GM12878 (cell line): ENCODE results near the gene FGF13. TPM values are rescaled to one million over a fixed set of nuclear protein-coding genes. Genes with fewer than 3 reads are reported as not detected.

Source experiments
- ATAC-seq: fragments of 200-7000 bp; cut with Tn5 transposase; 3 replicates; pipeline ENCODE4 v1.9.1; 2020; ENCODE audit warnings: mild to moderate bottlenecking, moderate library complexity
- BruUV-seq: library from RNA; stranded (reverse); fragments of 400-500 nt; replicated peaks from 2 replicates; lab custom pipeline; 2021; lab: Mats Ljungman, UMichigan
- CTCF ChIA-PET: fragments of 300-600 bp; sonication (Branson Sonifier 250); formaldehyde crosslinking; extraction: SDS; loops from one replicate; lab custom pipeline; 2021; ENCODE audit warnings: inconsistent platforms; lab: Yijun Ruan, JAX
- POLR2A ChIA-PET: fragments of 350-600 bp; formaldehyde crosslinking; extraction: SDS; loops from one replicate; lab custom pipeline; 2021; ENCODE audit warnings: inconsistent platforms; lab: Charles Lee
- RAD21 ChIA-PET: fragments of 300-600 bp; sonication (Branson Sonifier 250); formaldehyde crosslinking; loops from one replicate; lab custom pipeline; 2023; ENCODE audit warnings: antibody characterized with exemption; ENCODE audit not compliant: unreplicated experiment; lab: Charles Lee
- SMC1A ChIA-PET: fragments of 300-600 bp; sonication (Branson Sonifier 250); formaldehyde crosslinking; loops from one replicate; lab custom pipeline; 2023; ENCODE audit not compliant: unreplicated experiment, uncharacterized antibody; lab: Charles Lee
- DNase-seq: peaks from one replicate; pipeline ENCODE4 v3.0.0-alpha.2; 2011; ENCODE audit warnings: low read depth, low spot score
- FAIRE-seq: peaks from 3 replicates; lab custom pipeline; 2011; peaks lifted over from hg19 to GRCh38; lab: Jason Lieb, UNC
- H2AFZ ChIP-seq: 2 replicates; pipeline ENCODE4 v1.6.0; 2011; ENCODE audit warnings: low read depth, low read length, control low read depth; ENCODE audit not compliant: control insufficient read depth
- H3K27ac ChIP-seq: 2 replicates; pipeline ENCODE4 v1.5.1; 2011; ENCODE audit warnings: control low read depth; ENCODE audit not compliant: control insufficient read depth, insufficient read depth
- H3K27me3 ChIP-seq, 2 experiments: replicated peaks in 1 of 2; 2 replicates each; pipeline versions ENCODE4 v1.6.0 to v1.6.1; 2011; ENCODE audit warnings: low read length in 1 of 2; ENCODE audit not compliant: control insufficient read depth in 2 of 2, insufficient read depth in 2 of 2
- H3K36me3 ChIP-seq, 2 experiments: 2 replicates each; pipeline ENCODE4 v1.5.1; 2011; ENCODE audit warnings: low read length in 1 of 2; ENCODE audit not compliant: control insufficient read depth in 2 of 2, insufficient read depth in 2 of 2
- H3K4me1 ChIP-seq: 2 replicates; pipeline ENCODE4 v1.6.1; 2011; ENCODE audit warnings: mild to moderate bottlenecking, low read length, moderate library complexity, mixed read lengths; ENCODE audit not compliant: control insufficient read depth, insufficient read depth
- H3K4me2 ChIP-seq: 2 replicates; pipeline ENCODE4 v1.6.0; 2011; ENCODE audit warnings: control low read depth; ENCODE audit not compliant: control insufficient read depth, insufficient read depth
- H3K4me3 ChIP-seq: fragments of 200-600 bp; sonication (generic); 2 replicates; pipeline ENCODE4 v1.5.1; 2016
- H3K79me2 ChIP-seq: 2 replicates; pipeline ENCODE4 v1.6.0; 2011; ENCODE audit warnings: low read length; ENCODE audit not compliant: control insufficient read depth, insufficient read depth
- H3K9ac ChIP-seq: 2 replicates; pipeline ENCODE4 v1.8.0; 2011; ENCODE audit warnings: low read length, control low read depth, mixed read lengths; ENCODE audit not compliant: control insufficient read depth, insufficient read depth
- H3K9me3 ChIP-seq: replicated peaks from 3 replicates; pipeline ENCODE4 v1.5.1; 2011; ENCODE audit warnings: mild to moderate bottlenecking, low read length; ENCODE audit not compliant: control insufficient read depth, insufficient read depth
- H4K20me1 ChIP-seq: 2 replicates; pipeline ENCODE4 v1.6.0; 2011; ENCODE audit not compliant: control insufficient read depth, insufficient read depth
- DPF2 ChIP-seq: fragments of 450-650 bp; IDR thresholded peaks from 2 replicates; pipeline ENCODE4 v1.6.1; 2017; ENCODE audit warnings: mild to moderate bottlenecking
- IKZF2 ChIP-seq, 2 experiments: fragments of 450-650 bp; IDR thresholded peaks; 2 replicates each; pipeline ENCODE4 v1.6.1; 2017; ENCODE audit warnings: mild to moderate bottlenecking in 2 of 2, moderate library complexity in 2 of 2
- MTA2 ChIP-seq: fragments of 450-650 bp; IDR thresholded peaks from 2 replicates; pipeline ENCODE4 v1.6.1; 2016; ENCODE audit warnings: low read depth, mild to moderate bottlenecking, moderate library complexity
- MYB ChIP-seq: fragments of 150-350 bp; IDR thresholded peaks from 2 replicates; pipeline ENCODE4 v1.6.1; 2014; ENCODE audit warnings: mild to moderate bottlenecking, low read depth, low read length, borderline replicate concordance
- MYC ChIP-seq: IDR thresholded peaks from 2 replicates; pipeline ENCODE4 v1.6.1; 2011; ENCODE audit warnings: mild to moderate bottlenecking, low read length, moderate library complexity, inconsistent platforms; ENCODE audit not compliant: insufficient read depth, insufficient replicate concordance, insufficient read length, severe bottlenecking
- NFYB ChIP-seq: IDR thresholded peaks from 2 replicates; pipeline ENCODE4 v1.6.1; 2011; ENCODE audit warnings: low read depth, mild to moderate bottlenecking, low read length, improper control_type of control experiment, moderate library complexity; ENCODE audit not compliant: insufficient read depth
- NR2C1 ChIP-seq: fragments of 450-650 bp; IDR thresholded peaks from 2 replicates; pipeline ENCODE4 v1.6.1; 2017; ENCODE audit warnings: antibody characterized with exemption, mild to moderate bottlenecking, moderate library complexity
- SMAD5 ChIP-seq: IDR thresholded peaks from 2 replicates; pipeline ENCODE4 v1.6.1; 2016; ENCODE audit warnings: antibody characterized with exemption, low read depth
- WRNIP1 ChIP-seq: IDR thresholded peaks from 2 replicates; pipeline ENCODE4 v1.6.1; 2011; ENCODE audit warnings: low read depth, low read length, improper control_type of control experiment, borderline replicate concordance
- WGBS: methylation state at CpG from one replicate; pipeline ENCODE4 v1.1.6; 2016; ENCODE audit warnings: low lambda C conversion rate; ENCODE audit not compliant: insufficient replicate concordance, insufficient coverage; ENCODE audit errors: missing lambda C conversion rate; 5-methylcytosine and 5-hydroxymethylcytosine counted together
- in situ Hi-C: fragments of 300-500 bp; cut with MboI; formaldehyde crosslinking; loops from 9 replicates; pipeline ENCODE4 v1.14.3; 2018; ENCODE audit warnings: mixed read lengths
- intact Hi-C: fragments of 100-400 bp; cut with micrococcal nuclease; formaldehyde crosslinking; loops from one replicate; pipeline ENCODE4 v1.14.2; 2022; ENCODE audit not compliant: unreplicated experiment
- polyA plus RNA-seq, 11 experiments: library from polyadenylated mRNA; depleted of rRNA in 4 of 11; unstranded in 6 of 11; stranded (reverse) in 5 of 11; fragments of >200 nt; fragmentation: Nextera tagmentation in 4 of 11; fragmentation: Illumina TruSeq in 1 of 11; extraction: Ambion mirVana in 4 of 11; extraction: Trizol in 1 of 11; gene quantifications; 1 replicate in 1 of 11; 2 replicates in 10 of 11; pipeline versions ENCODE4 v1.2.1 to v1.2.3, GENCODE V29; 2011 to 2016; ENCODE audit warnings: inconsistent platforms in 2 of 11, missing spikeins in 2 of 11, low read depth in 1 of 11
- total RNA-seq, 4 experiments: library from RNA; depleted of rRNA in 3 of 4; stranded (reverse); fragments of >200 nt in 3 of 4; fragmentation: Illumina TruSeq in 1 of 4; extraction: Trizol in 1 of 4; gene quantifications; 2 replicates each; pipeline versions ENCODE4 v1.2.1 to v1.2.3, GENCODE V29; 2013 to 2021
- TF ChIP-seq, protein P1 (sequence below): fragments of 450-650 bp; IDR thresholded peaks from 2 replicates; pipeline ENCODE4 v1.6.1; 2017; ENCODE audit warnings: mild to moderate bottlenecking, moderate library complexity
- TF ChIP-seq, protein P2 (sequence below): IDR thresholded peaks from 2 replicates; pipeline ENCODE4 v1.6.1; 2012; ENCODE audit warnings: low read depth, low read length, improper control_type of control experiment
- TF ChIP-seq, protein P3 (sequence below): fragments of 450-650 bp; IDR thresholded peaks from 2 replicates; pipeline ENCODE4 v1.6.1; 2018; ENCODE audit warnings: borderline replicate concordance, mild to moderate bottlenecking; ENCODE audit not compliant: partially characterized antibody

FGF13 gene
- total and polyA plus RNA-seq, 10 of the 15 experiments (the other 5 are each of a cell fraction or from before 2014, with no cell fraction given), result 0.08 to 0.68 (median 0.28) TPM; not detected in 1

DNA sequence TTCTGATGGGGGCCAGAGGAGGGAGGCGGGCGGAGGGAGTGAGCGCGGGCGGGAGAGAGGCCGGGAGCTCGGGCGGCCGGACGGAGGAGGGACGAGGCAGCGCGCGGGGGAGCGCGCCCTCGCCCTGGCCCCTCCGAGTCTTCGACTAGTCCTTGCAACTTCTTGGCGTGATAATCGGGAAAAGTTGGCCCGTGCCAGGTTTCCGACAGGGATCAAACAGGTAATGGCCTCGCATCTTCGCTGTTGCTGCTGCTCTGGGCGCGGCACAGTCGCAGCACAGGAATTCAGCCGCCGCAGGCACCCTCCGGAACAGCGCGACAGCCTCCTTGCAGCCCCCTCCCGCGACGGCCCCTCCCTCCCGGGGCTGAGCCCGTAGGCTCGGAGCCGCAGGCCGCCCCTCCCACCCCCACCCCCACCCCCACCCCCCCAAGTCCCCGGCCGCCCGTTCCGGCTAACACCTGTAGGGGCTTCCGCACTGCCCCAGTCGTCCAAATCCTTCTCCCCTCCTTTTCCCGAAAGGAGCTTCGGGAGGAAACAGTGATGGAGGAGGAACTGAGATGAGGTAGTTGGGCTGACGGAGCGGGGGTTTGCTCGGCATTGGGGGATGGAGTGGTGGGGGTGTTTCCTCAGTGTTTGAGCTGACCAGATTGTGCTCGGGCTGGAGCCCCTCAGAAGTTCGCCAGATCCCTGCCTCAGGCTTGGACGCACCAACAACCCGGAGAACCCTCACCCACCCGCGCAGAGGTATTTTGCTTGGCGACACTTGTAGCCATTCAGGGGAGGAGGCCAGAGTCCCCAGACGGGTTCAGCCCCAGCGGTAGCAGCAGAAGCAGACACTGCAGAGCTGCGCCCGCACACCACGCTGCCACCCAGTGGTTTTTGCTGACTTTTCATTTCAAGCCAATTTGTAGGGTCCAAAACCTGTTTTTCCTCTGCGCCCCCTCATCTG is at the start of gene FGF13 (continued):
- no peak for TF ChIP-seq NR2C1
- TF ChIP-seq DPF2, result no peak
- TF ChIP-seq MYC, result no peak
- TF ChIP-seq, all 136 proteins: peak for 0

DNA sequence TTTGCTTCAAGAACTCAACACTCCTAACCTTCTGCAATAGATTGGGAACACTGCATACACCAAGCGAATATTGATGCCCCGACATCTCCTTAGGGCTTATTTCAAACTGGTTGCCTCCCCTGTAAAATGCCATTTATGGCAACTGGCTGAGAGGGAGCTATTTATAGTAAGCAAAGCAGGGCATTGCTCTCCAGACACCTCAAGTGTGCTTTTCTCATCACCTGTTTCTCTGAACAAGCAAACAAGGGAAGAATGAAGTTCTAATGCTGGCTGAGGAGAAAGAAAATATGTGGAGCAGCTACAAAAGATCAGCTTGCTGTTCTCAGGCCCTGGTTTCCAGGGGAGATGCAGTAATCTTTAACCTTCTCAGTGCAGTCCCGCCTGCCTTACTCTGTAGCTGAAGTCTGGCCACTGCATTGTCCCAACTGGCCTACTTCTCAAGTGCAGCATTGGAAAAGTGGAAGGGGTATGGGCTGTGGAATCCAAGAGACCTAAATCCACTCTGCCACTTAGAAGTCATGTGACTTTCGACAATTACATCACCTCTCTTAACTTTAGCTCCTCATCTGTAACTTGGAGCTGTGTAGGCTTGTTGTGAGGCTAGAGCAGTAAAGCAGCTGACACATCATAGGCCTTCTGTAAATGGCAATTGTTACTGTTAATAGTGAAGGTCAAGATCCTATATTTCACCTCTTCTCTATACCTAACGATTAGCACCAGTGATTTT is 47.9 kb upstream of the FGF13 start:
- no TSS peak for BruUV-seq
- no peak for DNase-seq
- H2AFZ ChIP-seq, result no peak overlapping the region
- H3K36me3 ChIP-seq, result no peaks in the 10 kb centered on the region
- H3K79me2 ChIP-seq, result no peaks in the 10 kb centered on the region
- H3K9me3 ChIP-seq, result no peaks in the 10 kb centered on the region
- no peak overlapping the region for H3K4me2 ChIP-seq
- RAD21 ChIA-PET, result no interaction called here
- no peaks in the 10 kb centered on the region for H3K4me1 ChIP-seq
- in situ Hi-C loops, result no loop called here
- CTCF ChIA-PET, result no interaction called here
- intact Hi-C loops, result no loop called here
- peaks cover 0 to 2% of the 10 kb centered on the region in 2 experiments; a peak in 2 of 4 replicates for H3K27me3 ChIP-seq
- H3K4me3 ChIP-seq, result no peak overlapping the region
- WGBS, result 0% methylated on average over 5 of the region's 5 CpGs
- H3K9ac ChIP-seq, result no peak overlapping the region
- POLR2A ChIA-PET, result no interaction called here
- SMC1A ChIA-PET, result no interaction called here
- H4K20me1 ChIP-seq, result no peaks in the 10 kb centered on the region
- no peak overlapping the region for H3K27ac ChIP-seq
- TF ChIP-seq, protein P1, sequence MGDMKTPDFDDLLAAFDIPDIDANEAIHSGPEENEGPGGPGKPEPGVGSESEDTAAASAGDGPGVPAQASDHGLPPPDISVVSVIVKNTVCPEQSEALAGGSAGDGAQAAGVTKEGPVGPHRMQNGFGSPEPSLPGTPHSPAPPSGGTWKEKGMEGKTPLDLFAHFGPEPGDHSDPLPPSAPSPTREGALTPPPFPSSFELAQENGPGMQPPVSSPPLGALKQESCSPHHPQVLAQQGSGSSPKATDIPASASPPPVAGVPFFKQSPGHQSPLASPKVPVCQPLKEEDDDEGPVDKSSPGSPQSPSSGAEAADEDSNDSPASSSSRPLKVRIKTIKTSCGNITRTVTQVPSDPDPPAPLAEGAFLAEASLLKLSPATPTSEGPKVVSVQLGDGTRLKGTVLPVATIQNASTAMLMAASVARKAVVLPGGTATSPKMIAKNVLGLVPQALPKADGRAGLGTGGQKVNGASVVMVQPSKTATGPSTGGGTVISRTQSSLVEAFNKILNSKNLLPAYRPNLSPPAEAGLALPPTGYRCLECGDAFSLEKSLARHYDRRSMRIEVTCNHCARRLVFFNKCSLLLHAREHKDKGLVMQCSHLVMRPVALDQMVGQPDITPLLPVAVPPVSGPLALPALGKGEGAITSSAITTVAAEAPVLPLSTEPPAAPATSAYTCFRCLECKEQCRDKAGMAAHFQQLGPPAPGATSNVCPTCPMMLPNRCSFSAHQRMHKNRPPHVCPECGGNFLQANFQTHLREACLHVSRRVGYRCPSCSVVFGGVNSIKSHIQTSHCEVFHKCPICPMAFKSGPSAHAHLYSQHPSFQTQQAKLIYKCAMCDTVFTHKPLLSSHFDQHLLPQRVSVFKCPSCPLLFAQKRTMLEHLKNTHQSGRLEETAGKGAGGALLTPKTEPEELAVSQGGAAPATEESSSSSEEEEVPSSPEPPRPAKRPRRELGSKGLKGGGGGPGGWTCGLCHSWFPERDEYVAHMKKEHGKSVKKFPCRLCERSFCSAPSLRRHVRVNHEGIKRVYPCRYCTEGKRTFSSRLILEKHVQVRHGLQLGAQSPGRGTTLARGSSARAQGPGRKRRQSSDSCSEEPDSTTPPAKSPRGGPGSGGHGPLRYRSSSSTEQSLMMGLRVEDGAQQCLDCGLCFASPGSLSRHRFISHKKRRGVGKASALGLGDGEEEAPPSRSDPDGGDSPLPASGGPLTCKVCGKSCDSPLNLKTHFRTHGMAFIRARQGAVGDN, result no peak
- no peak for TF ChIP-seq NFYB
- TF ChIP-seq, protein P2, sequence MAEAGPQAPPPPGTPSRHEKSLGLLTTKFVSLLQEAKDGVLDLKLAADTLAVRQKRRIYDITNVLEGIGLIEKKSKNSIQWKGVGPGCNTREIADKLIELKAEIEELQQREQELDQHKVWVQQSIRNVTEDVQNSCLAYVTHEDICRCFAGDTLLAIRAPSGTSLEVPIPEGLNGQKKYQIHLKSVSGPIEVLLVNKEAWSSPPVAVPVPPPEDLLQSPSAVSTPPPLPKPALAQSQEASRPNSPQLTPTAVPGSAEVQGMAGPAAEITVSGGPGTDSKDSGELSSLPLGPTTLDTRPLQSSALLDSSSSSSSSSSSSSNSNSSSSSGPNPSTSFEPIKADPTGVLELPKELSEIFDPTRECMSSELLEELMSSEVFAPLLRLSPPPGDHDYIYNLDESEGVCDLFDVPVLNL, result no peak
- TF ChIP-seq, protein P3, sequence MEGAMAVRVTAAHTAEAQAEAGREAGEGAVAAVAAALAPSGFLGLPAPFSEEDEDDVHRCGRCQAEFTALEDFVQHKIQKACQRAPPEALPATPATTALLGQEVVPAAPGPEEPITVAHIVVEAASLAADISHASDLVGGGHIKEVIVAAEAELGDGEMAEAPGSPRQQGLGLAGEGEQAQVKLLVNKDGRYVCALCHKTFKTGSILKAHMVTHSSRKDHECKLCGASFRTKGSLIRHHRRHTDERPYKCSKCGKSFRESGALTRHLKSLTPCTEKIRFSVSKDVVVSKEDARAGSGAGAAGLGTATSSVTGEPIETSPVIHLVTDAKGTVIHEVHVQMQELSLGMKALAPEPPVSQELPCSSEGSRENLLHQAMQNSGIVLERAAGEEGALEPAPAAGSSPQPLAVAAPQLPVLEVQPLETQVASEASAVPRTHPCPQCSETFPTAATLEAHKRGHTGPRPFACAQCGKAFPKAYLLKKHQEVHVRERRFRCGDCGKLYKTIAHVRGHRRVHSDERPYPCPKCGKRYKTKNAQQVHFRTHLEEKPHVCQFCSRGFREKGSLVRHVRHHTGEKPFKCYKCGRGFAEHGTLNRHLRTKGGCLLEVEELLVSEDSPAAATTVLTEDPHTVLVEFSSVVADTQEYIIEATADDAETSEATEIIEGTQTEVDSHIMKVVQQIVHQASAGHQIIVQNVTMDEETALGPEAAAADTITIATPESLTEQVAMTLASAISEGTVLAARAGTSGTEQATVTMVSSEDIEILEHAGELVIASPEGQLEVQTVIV, result no peak
- TF ChIP-seq WRNIP1, result no peak
- no peak for TF ChIP-seq SMAD5
- no peak for TF ChIP-seq MYB
- no peak for TF ChIP-seq MTA2
- TF ChIP-seq IKZF2 (IDR thresholded peaks at IDR 0.05), result no peak
- TF ChIP-seq NR2C1, result no peak
- TF ChIP-seq, all 136 proteins: peak for 0
- ATAC-seq, result no peak
- no peak for FAIRE-seq
